Measurements from ENCODE around the gene MYO9B. TPM values are rescaled to one million over a fixed set of nuclear protein-coding genes. Genes with fewer than 3 reads are reported as not detected.

Gene MYO9B
- total RNA-seq, 1 experiment from 2014 or later = 58.6 TPM

DNA sequence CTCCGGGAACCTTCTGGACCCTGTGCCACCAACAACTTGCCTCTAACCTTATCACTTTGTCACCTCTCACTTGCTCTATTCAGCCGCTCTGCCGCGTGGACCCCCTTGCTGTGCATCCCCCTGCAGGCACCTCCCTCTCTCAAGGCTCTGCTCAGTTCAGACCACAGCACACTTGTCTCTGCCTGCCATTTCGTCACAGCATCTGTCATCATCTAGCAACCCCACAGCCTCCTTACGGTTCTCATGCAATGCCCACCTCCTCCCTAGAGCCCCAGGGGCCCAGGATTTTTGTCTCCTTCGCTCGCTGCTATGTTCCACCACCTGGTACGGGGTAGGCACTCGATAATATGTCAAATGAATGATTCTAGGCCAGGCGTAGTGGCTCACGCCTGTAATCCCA, 5.2 kb upstream of the MYO9B start:
- TF ChIP-seq, protein P1, sequence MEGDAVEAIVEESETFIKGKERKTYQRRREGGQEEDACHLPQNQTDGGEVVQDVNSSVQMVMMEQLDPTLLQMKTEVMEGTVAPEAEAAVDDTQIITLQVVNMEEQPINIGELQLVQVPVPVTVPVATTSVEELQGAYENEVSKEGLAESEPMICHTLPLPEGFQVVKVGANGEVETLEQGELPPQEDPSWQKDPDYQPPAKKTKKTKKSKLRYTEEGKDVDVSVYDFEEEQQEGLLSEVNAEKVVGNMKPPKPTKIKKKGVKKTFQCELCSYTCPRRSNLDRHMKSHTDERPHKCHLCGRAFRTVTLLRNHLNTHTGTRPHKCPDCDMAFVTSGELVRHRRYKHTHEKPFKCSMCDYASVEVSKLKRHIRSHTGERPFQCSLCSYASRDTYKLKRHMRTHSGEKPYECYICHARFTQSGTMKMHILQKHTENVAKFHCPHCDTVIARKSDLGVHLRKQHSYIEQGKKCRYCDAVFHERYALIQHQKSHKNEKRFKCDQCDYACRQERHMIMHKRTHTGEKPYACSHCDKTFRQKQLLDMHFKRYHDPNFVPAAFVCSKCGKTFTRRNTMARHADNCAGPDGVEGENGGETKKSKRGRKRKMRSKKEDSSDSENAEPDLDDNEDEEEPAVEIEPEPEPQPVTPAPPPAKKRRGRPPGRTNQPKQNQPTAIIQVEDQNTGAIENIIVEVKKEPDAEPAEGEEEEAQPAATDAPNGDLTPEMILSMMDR (conservative IDR thresholded peaks at IDR 0.05) = no peak
- WGBS (ENCODE audit: extremely low coverage, insufficient read length, low lambda C conversion rate) = no CpG with 5 or more reads among the region's 12 CpGs
- H3K79me2 ChIP-seq (ENCODE audit: insufficient read depth, low read length) = peaks cover 3% of the 10 kb centered on the region; the same call in 1 of the 2 replicates

More for the DNA sequence above, 5.2 kb upstream of the MYO9B start:
- H3K9ac ChIP-seq (ENCODE audit: extremely low read depth, insufficient read length, low read length) = no peak overlapping the region
- H3K9me3 Mint-ChIP-seq = no peaks in the 10 kb centered on the region
- H3K23ac ChIP-seq (ENCODE audit: insufficient read length, low read depth, low read length) = no peak overlapping the region
- H3T11ph ChIP-seq (ENCODE audit: low read length) = no peak overlapping the region
- no peak overlapping the region for H3K56ac ChIP-seq (ENCODE audit: insufficient read length, low read depth, low read length)
- H3K4me2 ChIP-seq (ENCODE audit: insufficient read depth, insufficient read length, low read length) = no peak overlapping the region
- H2BK20ac ChIP-seq (ENCODE audit: low read depth, low read length, poor library complexity, severe bottlenecking) = no peak overlapping the region
- no peak overlapping the region; the same call in 1 of the 2 replicates for H3K14ac ChIP-seq (ENCODE audit: insufficient read depth, low read length)
- no peak overlapping the region for H3K27ac ChIP-seq (ENCODE audit: insufficient read length, low read depth, low read length)
- peaks cover 4% of the 10 kb centered on the region; the same call in 1 of the 2 replicates for H3K4me1 ChIP-seq (ENCODE audit: insufficient read depth, low read length)
- H3K4me3 Mint-ChIP-seq = peak overlapping the region in 1 of 2 experiments; percentile 56; a peak in 1 of 5 replicates
- H3K36me3 Mint-ChIP-seq (ENCODE audit: insufficient read depth in 1 of 3, low read depth in 3 of 3) = peaks cover 31 to 59% (median 50%) of the 10 kb centered on the region in 3 experiments
- H2BK120ac ChIP-seq (ENCODE audit: low read depth, low read length, poor library complexity, severe bottlenecking) = no peak overlapping the region
- H2AK5ac ChIP-seq (ENCODE audit: insufficient read length, low read length) = no peak overlapping the region
- no peaks in the 10 kb centered on the region for H4K20me1 ChIP-seq (ENCODE audit: control insufficient read depth, insufficient read depth, insufficient read length)
- H2BK15ac ChIP-seq (ENCODE audit: low read depth, low read length) = no peak overlapping the region
- H4K91ac ChIP-seq (ENCODE audit: insufficient read length, low read depth, low read length) = no peak overlapping the region
- no peak overlapping the region for H2BK12ac ChIP-seq (ENCODE audit: insufficient read length, low read depth, low read length)
- no peak for DNase-seq
- no peak overlapping the region for H4K5ac ChIP-seq (ENCODE audit: insufficient read length, low read depth, low read length)
- no peak overlapping the region for H3K4ac ChIP-seq (ENCODE audit: low read depth, low read length)
- H2BK5ac ChIP-seq (ENCODE audit: insufficient read length, low read length) = no peak overlapping the region
- no peaks in the 10 kb centered on the region for H3K9me3 ChIP-seq (ENCODE audit: control insufficient read depth, low read depth, low read length)
- peaks cover 3% of the 10 kb centered on the region for H3K79me1 ChIP-seq (ENCODE audit: insufficient read depth, low read depth, low read length, poor library complexity, severe bottlenecking)
- peaks cover 34 to 37% of the 10 kb centered on the region in 2 experiments for H3K4me1 Mint-ChIP-seq
- H3K27me3 ChIP-seq (ENCODE audit: insufficient read depth, low read length) = no peaks in the 10 kb centered on the region
- no peak overlapping the region for H3K18ac ChIP-seq (ENCODE audit: insufficient read length, low read depth, low read length)
- no peaks in the 10 kb centered on the region for H3K27me3 Mint-ChIP-seq (ENCODE audit: low read depth)
- H4K8ac ChIP-seq (replicated peaks; ENCODE audit: insufficient read length, low read depth, low read length) = no peak overlapping the region
- H3K23me2 ChIP-seq (ENCODE audit: insufficient read length, low read depth, low read length, poor library complexity, severe bottlenecking) = peaks cover 6% of the 10 kb centered on the region
- no peak overlapping the region for H2AFZ ChIP-seq (ENCODE audit: low read length)
- peak overlapping the region; percentile 34 to 90 (median 65); a peak in 4 of 7 replicates for H3K27ac Mint-ChIP-seq
